Activated T-helper 17 cell treated with anti-CD3 and anti-CD28 coated beads, Interleukin-2, amount 50 U/mL, for 72 hours (primary cell): ENCODE results near the gene CPEB2. TPM values are rescaled to one million over a fixed set of nuclear protein-coding genes. Genes with fewer than 3 reads are reported as not detected.

Source experiments
- ATAC-seq: fragments of 150-1000 bp; cut with Tn5 transposase; replicated peaks from 2 replicates; pipeline ENCODE4 v1.10.0; 2021; ENCODE audit warnings: mild to moderate bottlenecking, moderate library complexity
- H3K27ac Mint-ChIP-seq: one replicate; pipeline ENCODE4 v1.8.0; 2022; ENCODE audit warnings: mixed read lengths
- H3K27me3 Mint-ChIP-seq: one replicate; pipeline ENCODE4 v1.8.0; 2022; ENCODE audit warnings: mixed read lengths
- H3K36me3 Mint-ChIP-seq: one replicate; pipeline ENCODE4 v1.8.0; 2022; ENCODE audit warnings: low read depth, mild to moderate bottlenecking, mixed read lengths
- H3K4me1 Mint-ChIP-seq: one replicate; pipeline ENCODE4 v1.8.0; 2022; ENCODE audit warnings: mixed read lengths
- H3K4me3 Mint-ChIP-seq: one replicate; pipeline ENCODE4 v1.8.0; 2022; ENCODE audit warnings: mild to moderate bottlenecking, mixed read lengths
- H3K9me3 Mint-ChIP-seq: one replicate; pipeline ENCODE4 v1.8.0; 2022; ENCODE audit warnings: mixed read lengths
- total RNA-seq, 2 donors: library from RNA; stranded (reverse); gene quantifications; one replicate each; pipeline ENCODE4 v1.2.3, GENCODE V29; 2022

Gene CPEB2
- total RNA-seq, 2 donors from 2014 or later, result 8.1 to 10.5 TPM

DNA sequence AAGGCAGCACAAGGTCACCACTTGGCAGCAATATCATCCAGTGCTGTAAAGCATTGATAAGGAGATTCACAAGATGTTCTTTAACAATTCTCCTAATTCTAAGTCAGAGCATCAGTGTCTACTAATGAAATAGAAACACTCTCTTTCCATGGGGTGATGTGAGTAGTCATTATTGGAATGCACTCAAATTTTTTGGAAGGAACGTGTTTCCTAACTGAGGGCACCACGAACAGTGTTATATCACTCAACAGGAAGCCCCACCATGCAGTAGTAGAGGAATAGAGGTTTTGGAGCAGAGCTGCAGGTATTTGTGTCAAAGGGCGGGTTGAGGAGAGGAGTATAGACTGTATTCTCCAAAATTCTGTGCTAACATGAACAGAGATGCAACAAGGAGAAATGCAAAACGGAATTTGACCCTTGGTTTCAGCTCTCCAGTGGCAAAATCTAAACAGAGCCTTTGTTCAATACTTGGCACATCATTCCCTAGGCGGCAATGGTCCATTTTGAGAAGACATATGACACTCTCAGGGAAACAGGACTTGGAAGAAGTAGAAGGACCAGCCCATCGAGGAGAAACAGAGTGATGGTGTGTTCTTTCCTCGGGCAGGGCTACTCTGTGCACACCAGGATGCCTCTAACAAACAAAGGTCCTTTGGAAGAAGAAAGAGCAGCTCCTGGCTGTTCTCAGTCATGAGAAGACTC, 98.9 kb downstream of the CPEB2 start:
- Mint-ChIP-seq H3K4me1 (no peaks in the 10 kb centered on the region), H3K9me3 (no peaks in the 10 kb centered on the region), H3K36me3 (no peaks in the 10 kb centered on the region), H3K27me3 (peaks cover 18% of the 10 kb centered on the region), H3K4me3 (no peak overlapping the region), H3K27ac (no peak overlapping the region)
- ATAC-seq, result no peak

DNA sequence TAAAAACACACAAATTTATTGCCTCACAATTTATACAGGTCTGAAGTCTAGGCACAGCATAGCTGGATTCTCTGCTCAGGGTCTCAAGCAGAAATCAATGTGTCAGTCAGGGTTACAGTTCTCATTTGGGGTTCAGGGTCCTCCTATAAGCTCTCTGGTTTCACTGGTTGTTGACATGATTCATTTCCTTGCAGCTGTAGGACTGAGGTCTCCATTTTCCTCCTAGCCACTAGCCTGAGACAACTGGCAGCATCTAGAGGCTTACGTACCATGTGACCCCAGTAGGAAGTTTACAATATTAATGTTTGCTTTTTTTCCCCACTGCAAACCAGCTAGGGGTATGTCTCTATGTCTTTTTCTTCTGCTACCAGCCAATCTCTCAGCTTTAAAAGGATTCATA, 102.5 kb downstream of the CPEB2 start:
- no peaks in the 10 kb centered on the region for H3K9me3 Mint-ChIP-seq
- H3K27ac Mint-ChIP-seq, result no peak overlapping the region
- H3K27me3 Mint-ChIP-seq, result peaks cover 10% of the 10 kb centered on the region
- no peaks in the 10 kb centered on the region for H3K4me1 Mint-ChIP-seq
- ATAC-seq, result peak; percentile 31
- no peaks in the 10 kb centered on the region for H3K36me3 Mint-ChIP-seq
- H3K4me3 Mint-ChIP-seq, result no peak overlapping the region

DNA sequence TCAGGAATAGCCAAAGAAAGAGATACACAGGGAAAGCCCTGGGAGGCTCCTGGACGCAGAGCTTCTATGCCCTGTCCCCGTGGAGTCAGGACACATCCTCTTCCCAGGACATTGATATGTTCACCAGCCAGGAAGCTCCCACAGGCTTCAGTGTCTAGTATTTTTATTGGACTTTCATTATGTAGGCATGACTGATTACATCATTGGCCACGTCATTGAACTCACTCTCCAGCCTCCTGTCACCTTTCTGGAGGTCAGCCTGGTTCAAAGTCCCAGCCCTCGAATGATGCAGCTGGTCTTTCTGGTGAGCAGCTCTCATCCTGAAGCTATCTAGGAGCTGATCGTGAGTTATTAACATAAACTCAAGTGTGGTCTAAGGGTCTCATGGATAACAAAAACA, 104.1 kb downstream of the CPEB2 start:
- Mint-ChIP-seq H3K9me3 (no peaks in the 10 kb centered on the region), H3K36me3 (no peaks in the 10 kb centered on the region), H3K27me3 (no peaks in the 10 kb centered on the region), H3K4me3 (no peak overlapping the region), H3K27ac (no peak overlapping the region), H3K4me1 (no peaks in the 10 kb centered on the region)
- no peak for ATAC-seq

DNA sequence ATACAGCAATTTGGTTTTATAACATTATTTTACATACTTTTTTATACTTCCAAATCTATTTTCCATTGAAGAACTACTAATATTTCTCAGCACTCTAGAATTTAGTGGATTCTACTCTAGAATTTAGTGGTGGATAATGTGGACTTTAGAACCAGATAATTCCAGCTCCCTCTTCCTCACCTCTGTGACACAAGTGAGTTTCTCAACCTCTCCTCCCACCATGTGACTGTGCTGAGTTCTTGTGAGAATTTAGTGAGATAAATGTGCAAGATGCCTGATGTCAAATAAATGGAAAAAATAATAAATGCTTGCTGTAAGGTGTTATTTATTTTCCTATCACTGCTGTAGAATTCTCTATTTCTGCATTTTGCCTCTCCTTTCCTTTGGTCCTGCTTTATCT, 107.3 kb downstream of the CPEB2 start:
- no peaks in the 10 kb centered on the region for H3K27me3 Mint-ChIP-seq
- no peak overlapping the region for H3K27ac Mint-ChIP-seq
- ATAC-seq, result no peak
- H3K4me1 Mint-ChIP-seq, result no peaks in the 10 kb centered on the region
- no peaks in the 10 kb centered on the region for H3K9me3 Mint-ChIP-seq
- H3K36me3 Mint-ChIP-seq, result no peaks in the 10 kb centered on the region
- no peak overlapping the region for H3K4me3 Mint-ChIP-seq

DNA sequence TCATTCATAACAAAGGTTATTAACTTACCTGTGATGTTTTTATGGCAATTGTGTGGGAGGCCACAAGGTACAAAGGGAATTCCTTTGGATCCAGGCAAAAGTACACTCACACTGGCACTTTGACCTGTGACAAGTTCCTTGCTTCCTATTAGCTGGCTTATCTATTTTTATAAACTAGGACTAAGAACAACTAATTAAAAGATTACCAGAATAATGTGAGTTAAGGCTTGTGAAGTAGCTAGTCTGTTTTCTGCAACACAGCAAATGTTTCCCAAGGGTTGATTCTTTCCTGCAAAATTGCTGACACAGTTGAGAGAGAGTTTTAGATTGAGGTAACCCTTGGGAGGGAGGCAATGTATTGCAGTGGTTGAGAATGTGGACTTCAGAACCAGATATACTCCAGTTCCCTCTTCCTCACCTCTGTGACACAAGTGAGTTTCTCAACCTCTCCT, 107.9 kb downstream of the CPEB2 start:
- Mint-ChIP-seq H3K36me3 (no peaks in the 10 kb centered on the region), H3K9me3 (no peaks in the 10 kb centered on the region)

DNA sequence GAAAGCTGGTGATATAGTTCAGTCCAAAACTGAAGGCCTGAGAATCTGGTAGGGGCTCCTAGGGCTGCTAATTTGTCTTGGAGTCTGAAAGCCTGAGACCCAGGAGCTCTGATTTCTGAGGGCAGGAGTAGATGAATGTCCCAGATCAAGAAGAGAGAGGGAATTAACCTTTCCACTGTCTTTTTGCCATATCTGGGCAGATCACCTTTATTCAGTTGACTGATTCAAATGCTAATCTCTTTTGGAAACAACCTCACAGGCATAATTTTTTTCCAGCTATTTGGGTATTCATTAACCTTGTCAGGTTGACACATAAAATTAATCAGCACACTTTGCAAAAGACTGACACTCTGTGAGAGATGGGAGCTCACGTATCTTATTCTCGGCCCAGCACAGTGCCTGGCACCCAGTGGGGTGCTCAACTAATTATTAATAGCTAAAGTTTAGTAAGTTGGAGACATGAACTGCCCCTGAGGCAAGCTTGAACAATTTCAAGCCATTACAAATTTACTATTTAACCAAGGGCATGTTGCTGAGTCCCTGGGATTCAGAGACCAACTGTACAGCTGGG, 114.3 kb downstream of the CPEB2 start:
- Mint-ChIP-seq H3K9me3 (peaks cover 4% of the 10 kb centered on the region), H3K27ac (peak overlapping the region; percentile 11), H3K4me3 (no peak overlapping the region), H3K27me3 (peaks cover 17% of the 10 kb centered on the region), H3K4me1 (peaks cover 12% of the 10 kb centered on the region), H3K36me3 (peaks cover 6% of the 10 kb centered on the region)
- no peak for ATAC-seq

More for the DNA sequence above, 107.9 kb downstream of the CPEB2 start:
- Mint-ChIP-seq H3K4me1 (no peaks in the 10 kb centered on the region), H3K4me3 (no peak overlapping the region), H3K27me3 (peaks cover 3% of the 10 kb centered on the region), H3K27ac (no peak overlapping the region)
- no peak for ATAC-seq

DNA sequence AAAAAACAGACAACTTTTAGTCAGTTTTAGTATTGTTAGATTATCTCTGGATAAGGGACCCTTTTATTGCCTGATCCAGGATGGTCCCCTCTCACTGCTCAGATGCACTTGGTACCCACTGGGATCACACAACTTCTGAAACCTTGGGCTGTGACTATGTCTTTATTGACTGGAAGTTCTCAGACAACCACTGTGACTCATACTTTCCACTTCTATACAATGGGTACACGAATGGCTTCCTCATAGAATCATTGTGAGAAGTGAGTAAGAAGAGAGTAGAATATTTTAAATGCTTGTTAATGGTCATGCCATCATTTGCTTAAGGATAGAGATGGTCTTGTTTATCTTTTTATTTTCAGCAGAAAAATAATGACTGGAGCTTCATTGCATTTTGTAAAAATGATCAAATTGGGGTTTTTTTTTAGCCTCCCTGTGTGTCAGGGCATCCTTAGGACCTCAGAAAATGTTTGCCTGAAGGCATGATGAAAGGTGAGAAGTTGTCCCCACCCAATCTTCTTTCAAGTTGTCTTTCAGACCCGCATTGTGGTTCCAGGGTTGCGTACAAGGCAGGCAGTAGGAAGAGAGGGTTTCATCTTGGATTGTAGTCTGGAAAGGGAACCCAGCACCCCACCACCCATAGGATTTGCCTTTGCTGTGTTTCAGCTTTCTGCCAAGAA, 115.1 kb downstream of the CPEB2 start:
- peaks cover 6% of the 10 kb centered on the region for H3K36me3 Mint-ChIP-seq
- H3K4me1 Mint-ChIP-seq, result peaks cover 12% of the 10 kb centered on the region
- ATAC-seq, result peak; percentile 95
- H3K4me3 Mint-ChIP-seq, result peak overlapping the region; percentile 41
- peak overlapping the region; percentile 88 for H3K27ac Mint-ChIP-seq
- H3K9me3 Mint-ChIP-seq, result peaks cover 4% of the 10 kb centered on the region
- peaks cover 17% of the 10 kb centered on the region for H3K27me3 Mint-ChIP-seq

DNA sequence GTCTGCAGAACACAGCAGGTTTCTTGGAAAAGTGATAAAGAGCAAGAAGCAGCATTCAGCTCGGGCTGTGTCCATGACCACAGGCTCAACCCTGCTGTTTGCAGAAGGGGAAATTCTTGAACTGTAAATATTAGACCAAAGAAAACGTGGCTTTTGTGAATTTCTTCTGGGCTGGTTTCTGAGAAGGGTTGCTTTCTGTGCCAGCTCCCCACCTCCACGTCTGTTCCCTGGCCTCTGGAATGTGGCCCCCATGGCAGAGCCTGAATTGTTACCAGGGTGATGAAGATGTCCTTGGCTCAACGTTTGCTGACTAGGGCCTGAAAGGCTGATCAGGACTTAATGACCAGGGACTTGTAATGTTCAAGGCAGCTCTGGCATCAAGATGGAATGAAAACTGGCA, 116.0 kb downstream of the CPEB2 start:
- ATAC-seq, result no peak
- Mint-ChIP-seq H3K4me1 (peaks cover 12% of the 10 kb centered on the region), H3K9me3 (peaks cover 4% of the 10 kb centered on the region), H3K36me3 (peaks cover 6% of the 10 kb centered on the region), H3K27ac (peak overlapping the region; percentile 88), H3K27me3 (peaks cover 17% of the 10 kb centered on the region), H3K4me3 (peak overlapping the region; percentile 41)
